ENCODE measurements around the gene ZNF878. TPM values are rescaled to one million over a fixed set of nuclear protein-coding genes. Genes with fewer than 3 reads are reported as not detected.
"Not testable (repeated sequence)": the region's sequence is repeated elsewhere in the genome, so short reads cannot be mapped to it uniquely, and the experiment has no call there.

ZNF878 gene
- total RNA-seq, 4 donors from 2014 or later = not detected

GRCh38 chr19:12092065-12092867, 39.5 kb upstream of the ZNF878 start:
- TF ChIP-seq POLR2A (IDR thresholded peaks at IDR 0.05) (no peak), CTCF (IDR thresholded peaks at IDR 0.05) (no peak)
- Histone ChIP-seq H3K4me3 (peak overlapping the region; percentile 45 to 66 (median 54)), H3K4me1 (peaks cover 0 to 16% (median 2%) of the 10 kb centered on the region in 4 donors), H3K27me3 (no peaks in the 10 kb centered on the region), H3K27ac (peak overlapping the region; percentile 40 to 74 (median 56)), H3K9me3 (peaks cover 0 to 4% (median 0%) of the 10 kb centered on the region in 4 donors), H3K36me3 (no peaks in the 10 kb centered on the region)
- peak; percentile 51 to 80 (median 79) for DNase-seq

- Histone ChIP-seq H3K27ac (no peak overlapping the region), H3K27me3 (no peaks in the 10 kb centered on the region), H3K9me3 (peaks cover 0 to 4% (median 0%) of the 10 kb centered on the region in 4 donors), H3K4me3 (no peak overlapping the region), H3K36me3 (no peaks in the 10 kb centered on the region), H3K4me1 (peaks cover 0 to 16% (median 2%) of the 10 kb centered on the region in 4 donors)
- DNase-seq = peak; percentile 31 to 75 (median 56)
- TF ChIP-seq POLR2A (IDR thresholded peaks at IDR 0.05) (no peak), CTCF (IDR thresholded peaks at IDR 0.05) (peak; percentile 6 to 51 (median 35))
These were observed 38.0 kb upstream of the ZNF878 start for GRCh38 chr19:12090807-12091206.

- H3K9me3 ChIP-seq = peaks cover 0 to 30% (median 0%) of the 10 kb centered on the region in 4 donors
- H3K27me3 ChIP-seq = no peaks in the 10 kb centered on the region
- H3K4me1 ChIP-seq = no peaks in the 10 kb centered on the region
- no peak overlapping the region for H3K4me3 ChIP-seq
- H3K27ac ChIP-seq = no peak overlapping the region
- H3K36me3 ChIP-seq = no peaks in the 10 kb centered on the region
- TF ChIP-seq POLR2A (IDR thresholded peaks at IDR 0.05) = no peak
- no peak for TF ChIP-seq CTCF (IDR thresholded peaks at IDR 0.05)
- DNase-seq = no peak
These were observed 32.5 kb upstream of the ZNF878 start for GRCh38 chr19:12085074-12085818.

GRCh38 chr19:12083336-12083735, 30.6 kb upstream of the ZNF878 start:
- not testable (repeated sequence) for H3K27me3 ChIP-seq, H3K27ac ChIP-seq, H3K4me3 ChIP-seq, H3K36me3 ChIP-seq, DNase-seq, H3K4me1 ChIP-seq
- H3K9me3 ChIP-seq = peaks cover 0 to 49% (median 8%) of the 10 kb centered on the region in 4 donors

GRCh38 chr19:12077375-12077774, 24.6 kb upstream of the ZNF878 start:
- DNase-seq = no peak
- no peaks in the 10 kb centered on the region for H3K4me1 ChIP-seq
- H3K9me3 ChIP-seq = peaks cover 0 to 89% (median 32%) of the 10 kb centered on the region in 4 donors
- H3K27ac ChIP-seq = no peak overlapping the region
- peaks cover 7 to 60% (median 12%) of the 10 kb centered on the region in 3 donors for H3K36me3 ChIP-seq
- no peaks in the 10 kb centered on the region for H3K27me3 ChIP-seq
- no peak for TF ChIP-seq POLR2A (IDR thresholded peaks at IDR 0.05)
- no peak for TF ChIP-seq CTCF (IDR thresholded peaks at IDR 0.05)
- no peak overlapping the region for H3K4me3 ChIP-seq

GRCh38 chr19:12076331-12076730, 23.6 kb upstream of the ZNF878 start:
- not testable (repeated sequence) for H3K27ac ChIP-seq, DNase-seq, H3K4me3 ChIP-seq, H3K27me3 ChIP-seq, H3K4me1 ChIP-seq
- Histone ChIP-seq H3K9me3 (peaks cover 0 to 96% (median 35%) of the 10 kb centered on the region in 4 donors), H3K36me3 (peaks cover 7 to 64% (median 12%) of the 10 kb centered on the region in 3 donors)
